Naive thymus-derived CD8-positive, alpha-beta T cell (primary cell): ENCODE results near the gene CHKA. TPM values are rescaled to one million over a fixed set of nuclear protein-coding genes. Genes with fewer than 3 reads are reported as not detected.
A peak's percentile ranks its signal among the peaks of the same experiment; 100 is the strongest.

ENCODE experiments used
- ATAC-seq, 2 donors: fragments of 150-1000 bp; cut with Tn5 transposase in 1 of 2; sonication (Bioruptor Pico), chemical (Tn5 transposase) in 1 of 2; 1 replicate in 1 of 2; 2 replicates in 1 of 2; pipeline ENCODE4 v1.10.0; 2021; ENCODE audit warnings: mild to moderate bottlenecking in 2 of 2, moderate library complexity in 2 of 2
- POLR2A ChIA-PET: fragments of 350-600 bp; sonication (Branson Sonifier 250); formaldehyde crosslinking; loops from one replicate; lab custom pipeline; 2021; ENCODE audit warnings: antibody characterized with exemption; lab: Charles Lee
- DNase-seq, 10 donors: peaks; one replicate each; pipeline versions ENCODE4 v3.0.0 to v3.0.0-alpha.2; 2020 to 2022
- H3K27ac Mint-ChIP-seq, 10 donors: one replicate each; pipeline ENCODE4 v1.8.0; 2020 to 2022; ENCODE audit warnings: mild to moderate bottlenecking in 10 of 10, mixed read lengths in 10 of 10, moderate library complexity in 4 of 10, inconsistent platforms in 1 of 10
- H3K27me3 Mint-ChIP-seq, 5 donors: one replicate each; pipeline ENCODE4 v1.8.0; 2021 to 2022; ENCODE audit warnings: mixed read lengths in 5 of 5
- H3K36me3 Mint-ChIP-seq, 3 donors: one replicate each; pipeline ENCODE4 v1.8.0; 2020 to 2022; ENCODE audit warnings: mixed read lengths in 3 of 3, mild to moderate bottlenecking in 2 of 3, inconsistent platforms in 1 of 3
- H3K4me1 Mint-ChIP-seq, 4 donors: one replicate each; pipeline ENCODE4 v1.8.0; 2021 to 2022; ENCODE audit warnings: mixed read lengths in 4 of 4
- H3K4me3 Mint-ChIP-seq, 10 donors: one replicate each; pipeline ENCODE4 v1.8.0; 2020 to 2022; ENCODE audit warnings: mild to moderate bottlenecking in 10 of 10, mixed read lengths in 10 of 10, moderate library complexity in 6 of 10, inconsistent platforms in 1 of 10
- H3K9me3 Mint-ChIP-seq, 9 donors: one replicate each; pipeline ENCODE4 v1.8.0; 2020 to 2022; ENCODE audit warnings: mixed read lengths in 9 of 9, mild to moderate bottlenecking in 3 of 9, inconsistent platforms in 1 of 9, moderate library complexity in 1 of 9
- polyA plus RNA-seq, 3 donors: library from polyadenylated mRNA; unstranded; fragments of 300-500 nt; fragmentation: Illumina TruSeq; gene quantifications; one replicate each; pipeline ENCODE4 v1.2.3, GENCODE V29; 2021
- total RNA-seq, 8 experiments: library from RNA in 2 of 8; stranded (reverse) in 2 of 8; gene quantifications; one replicate each; pipeline ENCODE4 v1.2.3 and lab custom pipeline; 2021 to 2026

Gene CHKA
- total RNA-seq (10 to 100 TPM; 12.6 to 14.3 TPM), polyA plus RNA-seq (1 to 10 TPM; 3.7 to 9.1 (median 6.0) TPM), total RNA-seq (lab: John Stamatoyannopoulos, UW) (13.3 to 42.1 (median 27.2) reads per million in 6 experiments)

DNA sequence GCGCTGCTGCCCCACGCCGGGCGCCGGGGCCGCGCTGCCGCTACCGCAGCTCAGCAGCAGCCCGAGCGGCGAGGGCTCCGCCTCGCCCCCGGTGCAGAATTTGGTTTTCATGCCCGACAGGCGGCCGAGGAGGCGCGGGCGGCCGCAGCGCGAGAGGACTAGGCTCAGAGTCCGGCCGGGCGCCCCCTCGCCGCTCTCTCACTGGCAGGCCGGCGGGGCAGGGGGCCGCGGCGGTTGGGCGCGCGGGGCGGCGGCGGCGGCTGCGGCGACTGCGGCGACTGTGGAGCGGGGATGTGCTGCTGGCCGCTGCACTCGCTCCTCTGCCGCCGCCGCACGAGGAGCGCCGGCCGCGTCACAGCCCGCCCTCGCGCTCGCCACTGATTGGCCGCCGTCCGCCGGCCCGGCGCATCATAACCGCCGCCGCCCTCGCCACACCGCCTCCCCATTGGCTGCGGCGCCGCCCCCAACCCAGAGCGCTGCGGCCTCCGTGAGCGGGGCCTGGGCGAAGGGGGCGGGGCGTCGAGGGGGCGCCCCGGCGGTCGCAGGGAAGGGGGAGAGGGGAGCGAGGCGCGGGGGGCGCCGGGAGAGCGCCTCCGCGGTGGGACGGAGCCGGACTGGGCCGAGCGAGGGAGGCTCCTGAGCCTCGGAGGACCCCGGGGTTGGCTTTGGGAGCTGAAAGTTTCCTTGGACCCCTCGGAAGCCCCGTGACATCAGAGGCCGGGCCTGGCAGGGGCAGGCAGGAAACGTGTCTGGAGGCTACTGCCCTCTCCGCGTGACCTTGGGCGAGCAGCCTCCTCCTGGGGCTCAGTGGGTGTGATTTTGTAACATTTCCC, at the start of gene CHKA:
CHKA (minus strand) TSS at position 322 of the 833 bp plus-strand sequence; CDS start at position 111, 211 bp downstream.
- POLR2A ChIA-PET, result interaction anchor here (1.6 kb wide), 1 partner anchor 21 kb away, joined by 4 read pairs; no protein-coding TSS in a partner anchor
- peak within 1 kb of the TSS; percentile 66 to 94 (median 92) for H3K27ac Mint-ChIP-seq
- H3K36me3 Mint-ChIP-seq, result peaks cover 0 to 3% (median 0%) of the 10 kb centered on the region in 3 donors
- H3K4me3 Mint-ChIP-seq, result peak within 1 kb of the TSS; percentile 78 to 95 (median 90)
- H3K9me3 Mint-ChIP-seq, result no peaks in the 10 kb centered on the region
- ATAC-seq (peak; percentile 74 to 84), DNase-seq (peak; percentile 76 to 90 (median 82))
- H3K27me3 Mint-ChIP-seq, result no peaks in the 10 kb centered on the region
- peaks cover 6 to 29% (median 20%) of the 10 kb centered on the region in 4 donors for H3K4me1 Mint-ChIP-seq

DNA sequence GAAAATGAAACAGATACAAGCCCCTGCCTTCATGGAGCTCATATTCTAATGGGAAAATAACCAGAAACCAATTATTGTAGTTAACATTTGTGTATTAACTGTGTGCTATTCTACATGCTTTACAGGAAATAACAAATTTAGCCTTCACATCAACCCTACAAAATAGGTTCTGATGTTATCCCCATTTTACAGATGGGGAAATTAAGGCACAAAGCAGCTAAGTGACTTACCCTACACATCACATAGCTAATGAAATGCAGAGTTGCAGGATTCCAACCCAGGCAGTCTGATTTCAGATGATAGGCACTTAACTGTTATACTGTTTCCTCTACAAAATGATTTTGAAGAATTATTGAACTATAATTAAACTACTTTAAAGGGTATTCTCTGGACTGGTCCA, 48.3 kb upstream of the CHKA start:
- Mint-ChIP-seq H3K27ac (no peak overlapping the region), H3K9me3 (no peaks in the 10 kb centered on the region), H3K4me1 (peaks cover 0 to 3% (median 0%) of the 10 kb centered on the region in 4 donors), H3K27me3 (no peaks in the 10 kb centered on the region), H3K36me3 (peaks cover 8 to 85% (median 27%) of the 10 kb centered on the region in 3 donors), H3K4me3 (no peak overlapping the region)
- ATAC-seq, result no peak
- no peak for DNase-seq
- POLR2A ChIA-PET, result no interaction called here

DNA sequence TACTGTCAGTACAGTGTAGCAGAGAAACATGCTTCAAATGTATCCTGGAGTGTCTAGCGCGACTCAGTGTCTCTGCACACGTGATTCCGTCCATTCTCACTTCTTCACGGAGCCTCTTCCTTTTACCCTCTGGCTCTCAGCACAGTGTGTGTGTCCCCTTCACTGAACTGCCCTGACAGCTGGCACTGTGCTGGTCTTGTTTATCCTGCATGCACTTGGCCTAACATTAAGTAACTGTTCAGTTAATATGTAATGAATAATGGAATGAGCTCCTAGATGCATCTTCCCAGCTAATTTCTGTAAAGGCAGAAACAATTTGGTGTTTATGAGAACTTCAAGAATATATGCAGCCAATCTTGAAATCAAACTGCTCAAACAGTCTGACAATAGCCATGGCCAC, 47.5 kb upstream of the CHKA start:
- peaks cover 8 to 81% (median 21%) of the 10 kb centered on the region in 3 donors for H3K36me3 Mint-ChIP-seq
- H3K9me3 Mint-ChIP-seq, result no peaks in the 10 kb centered on the region
- DNase-seq (no peak), ATAC-seq (no peak)
- no peak overlapping the region for H3K4me3 Mint-ChIP-seq
- H3K27ac Mint-ChIP-seq, result peak overlapping the region in 2 of 10 donors; percentile 45 to 63
- no peaks in the 10 kb centered on the region for H3K27me3 Mint-ChIP-seq
- POLR2A ChIA-PET, result no interaction called here
- H3K4me1 Mint-ChIP-seq, result peaks cover 0 to 3% (median 0%) of the 10 kb centered on the region in 4 donors

DNA sequence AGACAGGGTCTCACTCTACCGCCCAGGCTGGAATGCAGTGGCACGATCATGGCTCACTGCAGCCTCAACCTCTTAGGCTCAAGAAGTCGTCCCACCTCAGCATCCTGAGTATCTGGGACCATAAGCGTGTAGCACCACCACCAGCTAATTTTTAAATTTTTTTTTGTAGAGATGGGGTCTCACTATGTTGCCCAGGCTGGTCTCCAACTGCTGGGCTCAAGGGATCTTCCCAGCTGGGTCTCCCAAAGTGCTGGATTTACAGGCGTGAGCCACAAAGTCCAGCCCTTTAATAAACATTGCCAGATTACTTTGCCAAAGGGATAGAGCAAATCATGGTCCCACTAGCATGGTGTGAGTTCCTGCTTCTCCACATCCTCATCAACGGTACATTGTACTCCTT, 46.3 kb upstream of the CHKA start:
- no peak overlapping the region for H3K4me3 Mint-ChIP-seq

DNA sequence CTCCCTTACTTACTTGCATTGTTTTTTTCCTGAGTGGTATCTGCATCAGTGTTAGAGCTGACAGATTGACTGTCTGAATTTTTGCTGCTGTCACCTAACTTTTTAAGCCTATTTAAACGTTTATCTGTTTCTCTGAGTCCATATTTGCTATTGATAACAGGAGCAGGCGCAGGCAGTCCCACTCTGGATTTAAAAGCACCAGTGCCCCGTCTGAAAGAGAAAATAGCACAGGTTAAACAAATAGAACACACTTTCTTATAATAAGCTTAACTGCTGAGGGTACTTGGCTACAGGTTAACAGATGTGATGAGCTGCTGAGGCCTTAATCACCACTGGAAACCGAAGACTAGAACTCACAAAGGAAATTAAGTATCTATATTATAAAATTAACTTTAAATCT, 45.8 kb upstream of the CHKA start:
- H3K4me3 Mint-ChIP-seq, result no peak overlapping the region
- no peak for ATAC-seq
- H3K27me3 Mint-ChIP-seq, result no peaks in the 10 kb centered on the region
- peaks cover 0 to 5% (median 2%) of the 10 kb centered on the region in 4 donors for H3K4me1 Mint-ChIP-seq
- DNase-seq, result no peak
- H3K36me3 Mint-ChIP-seq, result peaks cover 8 to 72% (median 18%) of the 10 kb centered on the region in 3 donors
- H3K9me3 Mint-ChIP-seq, result no peaks in the 10 kb centered on the region
- POLR2A ChIA-PET, result interaction anchor here (0.7 kb wide), 1 partner anchor 12 kb away, joined by 3 read pairs; no protein-coding TSS in a partner anchor
- H3K27ac Mint-ChIP-seq, result no peak overlapping the region

More for the DNA sequence above, 46.3 kb upstream of the CHKA start:
- Mint-ChIP-seq H3K9me3 (no peaks in the 10 kb centered on the region), H3K4me1 (peaks cover 0 to 4% (median 1%) of the 10 kb centered on the region in 4 donors), H3K36me3 (peaks cover 8 to 72% (median 18%) of the 10 kb centered on the region in 3 donors), H3K27ac (no peak overlapping the region), H3K27me3 (no peaks in the 10 kb centered on the region)
- no peak for ATAC-seq
- POLR2A ChIA-PET, result interaction anchor here (0.7 kb wide), 1 partner anchor 12 kb away, joined by 3 read pairs; no protein-coding TSS in a partner anchor
- no peak for DNase-seq

DNA sequence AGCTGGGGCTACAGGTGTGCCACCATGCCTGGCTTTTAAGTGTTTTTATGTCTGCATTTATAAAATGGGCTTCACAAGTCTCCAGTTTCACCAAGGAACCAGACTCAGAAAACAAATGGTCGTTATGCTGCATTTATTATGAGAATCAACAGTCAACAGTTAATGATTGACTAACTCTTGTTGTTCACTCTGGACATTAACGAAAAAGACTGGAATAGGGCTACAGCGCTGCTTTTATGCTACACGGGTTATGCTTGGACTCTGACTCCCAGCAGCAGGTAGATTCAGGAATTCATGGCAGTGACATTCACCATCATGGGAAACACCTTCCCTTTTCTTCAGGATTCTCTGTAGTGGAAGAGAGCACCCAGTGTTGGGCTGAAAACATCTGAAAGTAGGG, 44.4 kb upstream of the CHKA start:
- Mint-ChIP-seq H3K9me3 (no peaks in the 10 kb centered on the region), H3K36me3 (peaks cover 8 to 68% (median 20%) of the 10 kb centered on the region in 3 donors), H3K27me3 (no peaks in the 10 kb centered on the region), H3K4me1 (peaks cover 0 to 5% (median 2%) of the 10 kb centered on the region in 4 donors), H3K4me3 (no peak overlapping the region), H3K27ac (peak overlapping the region in 3 of 10 donors; percentile 19 to 87 (median 25))
- POLR2A ChIA-PET, result no interaction called here
- ATAC-seq (no peak), DNase-seq (no peak)

DNA sequence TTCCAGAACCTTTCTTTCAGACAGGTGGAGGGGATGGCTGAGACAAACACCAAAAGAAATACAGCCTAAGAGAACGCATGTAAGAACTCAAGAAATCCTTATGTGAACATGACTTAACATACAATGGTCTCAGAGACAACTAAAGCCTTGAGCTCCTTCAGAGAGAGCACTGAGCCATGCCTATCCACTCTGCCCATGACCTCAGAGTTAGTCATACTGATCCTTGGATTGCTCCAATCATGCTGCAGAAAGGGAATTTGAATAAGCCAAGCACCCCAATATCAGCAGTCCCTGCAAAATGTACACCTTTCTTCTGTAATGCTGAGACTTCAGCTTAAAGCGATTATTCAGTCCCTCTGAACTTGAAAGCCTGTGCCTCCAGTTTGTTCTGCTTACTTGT, 43.2 kb upstream of the CHKA start:
- Mint-ChIP-seq H3K4me1 (peaks cover 0 to 5% (median 2%) of the 10 kb centered on the region in 4 donors), H3K36me3 (peaks cover 4 to 63% (median 16%) of the 10 kb centered on the region in 3 donors), H3K27me3 (no peaks in the 10 kb centered on the region), H3K4me3 (no peak overlapping the region), H3K27ac (peak overlapping the region in 5 of 10 donors; percentile 34 to 64 (median 47)), H3K9me3 (no peaks in the 10 kb centered on the region)
- POLR2A ChIA-PET, result no interaction called here
- no peak for DNase-seq
- no peak for ATAC-seq

DNA sequence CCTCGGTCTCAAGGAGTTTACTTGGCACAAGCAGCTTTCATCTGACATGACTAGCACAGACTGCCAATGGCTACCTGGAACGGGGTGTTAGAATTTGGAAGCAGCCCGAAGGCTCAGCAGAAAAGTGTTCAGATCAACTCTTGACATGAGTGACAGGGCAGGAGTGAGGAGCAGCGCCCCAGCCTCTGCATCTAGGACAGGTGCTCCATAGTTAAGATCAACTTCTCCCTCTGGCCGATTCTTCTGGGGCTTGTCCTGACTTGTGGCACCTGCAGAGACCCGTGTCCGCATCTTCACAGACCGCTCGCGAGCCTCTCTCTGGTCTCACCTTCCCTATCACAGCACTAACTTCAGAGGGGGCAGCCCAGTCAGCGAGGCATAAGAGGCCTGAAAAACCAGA, 42.5 kb upstream of the CHKA start:
- Mint-ChIP-seq H3K27ac (no peak overlapping the region), H3K27me3 (no peaks in the 10 kb centered on the region), H3K9me3 (no peaks in the 10 kb centered on the region)

DNA sequence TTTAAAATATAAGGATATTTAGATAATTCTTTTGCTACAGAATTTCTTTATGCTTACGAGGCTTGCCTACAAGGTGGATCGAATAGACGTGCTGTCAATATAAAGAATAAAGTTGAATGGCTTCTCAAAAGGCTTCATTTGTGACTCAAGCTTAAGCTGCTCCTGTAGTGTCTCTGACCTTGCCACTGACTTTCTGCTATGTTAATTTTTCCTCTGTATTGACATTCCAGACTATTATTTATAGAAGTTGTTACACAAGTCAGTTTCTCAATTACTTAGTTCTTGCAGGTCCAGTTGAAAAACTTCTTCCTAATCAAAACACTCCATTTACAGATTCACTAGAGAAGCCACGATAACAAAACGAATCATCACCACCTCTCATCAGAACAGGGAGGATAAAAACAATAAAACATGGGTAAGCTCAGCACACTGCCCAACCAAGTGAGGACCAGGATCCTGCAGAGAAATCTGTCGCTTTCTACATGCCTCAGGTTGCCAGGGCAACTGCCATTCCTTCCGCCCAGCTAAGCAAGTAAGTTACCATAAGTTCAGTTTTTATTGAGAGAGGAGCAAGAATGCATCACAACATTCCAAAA, 39.0 kb upstream of the CHKA start:
- POLR2A ChIA-PET, result no interaction called here
- no peak for DNase-seq
- peak overlapping the region in 1 of 10 donors; percentile 65 for H3K27ac Mint-ChIP-seq
- H3K27me3 Mint-ChIP-seq, result no peaks in the 10 kb centered on the region
- H3K4me3 Mint-ChIP-seq, result no peak overlapping the region
- ATAC-seq, result no peak
- peaks cover 0 to 53% (median 10%) of the 10 kb centered on the region in 3 donors for H3K36me3 Mint-ChIP-seq
- H3K4me1 Mint-ChIP-seq, result peaks cover 0 to 4% (median 2%) of the 10 kb centered on the region in 4 donors
- no peaks in the 10 kb centered on the region for H3K9me3 Mint-ChIP-seq

More for the DNA sequence above, 42.5 kb upstream of the CHKA start:
- DNase-seq (no peak), ATAC-seq (no peak)
- Mint-ChIP-seq H3K4me1 (peaks cover 0 to 4% (median 2%) of the 10 kb centered on the region in 4 donors), H3K36me3 (peaks cover 4 to 64% (median 14%) of the 10 kb centered on the region in 3 donors), H3K4me3 (no peak overlapping the region)
- POLR2A ChIA-PET, result no interaction called here

DNA sequence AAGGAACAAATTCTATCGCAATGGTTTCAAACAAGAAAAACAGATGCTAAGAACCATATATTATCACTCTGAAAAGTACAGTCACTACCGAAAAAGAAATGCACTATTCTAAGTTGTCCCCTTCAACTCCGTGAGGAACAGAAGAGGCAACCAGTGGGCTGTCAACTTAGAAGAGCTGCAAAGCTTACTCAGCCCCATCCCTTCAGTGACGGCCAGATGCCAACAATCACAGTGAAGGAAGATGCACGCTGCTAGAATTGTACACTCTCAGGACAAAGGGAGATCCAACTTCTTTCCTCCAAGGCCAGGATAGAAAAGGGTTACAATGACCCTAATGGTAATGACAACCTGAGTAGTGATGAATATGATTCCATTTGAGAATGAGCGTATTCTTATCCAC, 38.5 kb upstream of the CHKA start:
- H3K4me3 Mint-ChIP-seq, result no peak overlapping the region
- ATAC-seq (no peak), DNase-seq (no peak)
- H3K36me3 Mint-ChIP-seq, result peaks cover 0 to 49% (median 10%) of the 10 kb centered on the region in 3 donors
- POLR2A ChIA-PET, result no interaction called here
- H3K4me1 Mint-ChIP-seq, result peaks cover 0 to 4% (median 2%) of the 10 kb centered on the region in 4 donors
- no peaks in the 10 kb centered on the region for H3K9me3 Mint-ChIP-seq
- H3K27ac Mint-ChIP-seq, result no peak overlapping the region
- H3K27me3 Mint-ChIP-seq, result no peaks in the 10 kb centered on the region

DNA sequence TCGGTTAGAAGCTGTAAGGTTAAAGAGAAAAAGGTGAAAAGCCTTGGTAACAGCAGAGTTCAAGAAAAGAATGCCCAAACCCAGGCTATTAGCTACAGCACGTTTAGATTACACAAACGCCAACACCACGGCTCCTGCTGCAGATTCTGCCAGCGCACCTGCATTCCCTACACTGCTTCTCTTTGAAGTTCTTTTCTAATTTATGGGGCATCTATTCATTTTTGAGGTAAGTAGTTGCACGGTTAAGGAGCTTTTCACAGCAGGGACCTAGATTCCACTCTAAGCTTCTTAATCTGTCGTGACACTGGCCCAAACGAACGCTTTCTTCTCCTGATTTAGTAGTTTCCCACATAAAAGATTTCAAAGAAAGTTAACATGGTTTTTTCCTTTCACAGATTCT, 38.0 kb upstream of the CHKA start:
- Mint-ChIP-seq H3K36me3 (peaks cover 0 to 49% (median 10%) of the 10 kb centered on the region in 3 donors), H3K27ac (no peak overlapping the region), H3K27me3 (no peaks in the 10 kb centered on the region), H3K4me3 (no peak overlapping the region), H3K4me1 (peaks cover 0 to 4% (median 2%) of the 10 kb centered on the region in 4 donors), H3K9me3 (no peaks in the 10 kb centered on the region)
- DNase-seq (no peak), ATAC-seq (no peak)
- POLR2A ChIA-PET, result no interaction called here

DNA sequence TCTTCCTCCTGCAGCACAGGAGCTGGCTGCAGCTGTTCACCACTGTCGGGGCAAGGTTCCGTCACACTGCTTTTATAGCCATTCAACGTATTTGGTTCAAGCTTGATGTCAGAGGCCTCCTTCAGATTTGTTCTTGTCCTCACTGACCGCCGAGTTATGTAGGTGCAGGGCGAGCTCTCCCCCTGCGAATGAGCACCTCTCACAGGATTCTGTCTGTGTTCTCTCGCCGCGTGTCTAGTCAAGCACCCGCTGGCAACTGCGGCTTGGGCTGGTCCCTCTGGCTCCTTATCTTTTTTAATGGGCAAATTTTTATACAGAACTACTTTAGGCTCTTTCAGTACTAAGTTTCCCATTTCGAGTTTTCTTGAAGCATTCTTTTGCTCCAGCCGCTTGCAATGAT, 37.4 kb upstream of the CHKA start:
- no peaks in the 10 kb centered on the region for H3K27me3 Mint-ChIP-seq
- DNase-seq (no peak), ATAC-seq (no peak)
- H3K27ac Mint-ChIP-seq, result peak overlapping the region in 1 of 10 donors; percentile 25
- peaks cover 0 to 47% (median 10%) of the 10 kb centered on the region in 3 donors for H3K36me3 Mint-ChIP-seq
- H3K4me1 Mint-ChIP-seq, result peaks cover 0 to 4% (median 2%) of the 10 kb centered on the region in 4 donors
- POLR2A ChIA-PET, result no interaction called here
- H3K4me3 Mint-ChIP-seq, result no peak overlapping the region
- H3K9me3 Mint-ChIP-seq, result no peaks in the 10 kb centered on the region
